ENCODE results near the gene XPNPEP3. TPM values are rescaled to one million over a fixed set of nuclear protein-coding genes. Genes with fewer than 3 reads are reported as not detected.
"Not testable (repeated sequence)": the region's sequence is repeated elsewhere in the genome, so short reads cannot be mapped to it uniquely, and the experiment has no call there.

XPNPEP3 gene
- total RNA-seq, 1 donor from 2014 or later: 28.7 TPM

DNA sequence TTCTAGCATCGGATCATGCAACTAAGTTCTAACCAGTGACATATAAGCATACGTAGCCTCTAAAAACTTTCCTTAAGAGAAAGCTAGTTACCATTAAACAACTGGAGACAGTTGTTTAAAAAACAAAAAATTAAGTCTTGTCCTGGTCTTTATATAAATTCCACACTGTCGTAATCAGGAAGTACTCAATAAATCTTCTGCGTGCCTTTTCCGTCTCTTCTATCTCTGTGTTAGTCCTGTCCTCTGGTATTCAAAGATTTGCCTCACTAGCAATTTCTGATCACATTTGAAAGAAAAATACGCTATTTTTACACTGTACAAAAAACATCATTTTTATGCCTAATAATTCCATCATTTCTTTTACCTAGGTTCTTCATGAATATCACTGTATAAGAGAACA is 27.8 kb upstream of the XPNPEP3 start:
- no peak overlapping the region for H3K4me3 ChIP-seq

DNA sequence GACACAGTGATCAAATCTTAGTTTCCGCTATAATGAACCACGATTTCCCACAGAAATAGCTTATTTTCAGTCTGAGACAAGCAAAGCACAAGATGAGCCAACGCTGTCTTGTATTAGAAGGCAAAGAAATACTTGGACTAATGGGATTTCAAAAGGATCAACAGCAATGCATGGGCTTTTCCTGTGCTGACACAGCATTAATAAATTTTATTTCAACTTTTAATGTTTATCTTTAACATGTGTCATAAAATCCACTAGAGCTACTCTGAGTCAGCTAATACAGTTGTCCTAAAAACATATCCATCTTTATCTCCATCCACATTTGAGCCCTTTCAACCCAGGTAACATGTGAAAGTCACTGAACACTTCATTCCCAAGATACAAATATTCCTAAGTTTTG is 22.3 kb upstream of the XPNPEP3 start:
- intact Hi-C loops (cut with micrococcal nuclease): no loop called here
- H3K4me3 ChIP-seq: no peak overlapping the region
- peaks cover 96% of the 10 kb centered on the region for H3K36me3 ChIP-seq
- TF ChIP-seq, protein P1, sequence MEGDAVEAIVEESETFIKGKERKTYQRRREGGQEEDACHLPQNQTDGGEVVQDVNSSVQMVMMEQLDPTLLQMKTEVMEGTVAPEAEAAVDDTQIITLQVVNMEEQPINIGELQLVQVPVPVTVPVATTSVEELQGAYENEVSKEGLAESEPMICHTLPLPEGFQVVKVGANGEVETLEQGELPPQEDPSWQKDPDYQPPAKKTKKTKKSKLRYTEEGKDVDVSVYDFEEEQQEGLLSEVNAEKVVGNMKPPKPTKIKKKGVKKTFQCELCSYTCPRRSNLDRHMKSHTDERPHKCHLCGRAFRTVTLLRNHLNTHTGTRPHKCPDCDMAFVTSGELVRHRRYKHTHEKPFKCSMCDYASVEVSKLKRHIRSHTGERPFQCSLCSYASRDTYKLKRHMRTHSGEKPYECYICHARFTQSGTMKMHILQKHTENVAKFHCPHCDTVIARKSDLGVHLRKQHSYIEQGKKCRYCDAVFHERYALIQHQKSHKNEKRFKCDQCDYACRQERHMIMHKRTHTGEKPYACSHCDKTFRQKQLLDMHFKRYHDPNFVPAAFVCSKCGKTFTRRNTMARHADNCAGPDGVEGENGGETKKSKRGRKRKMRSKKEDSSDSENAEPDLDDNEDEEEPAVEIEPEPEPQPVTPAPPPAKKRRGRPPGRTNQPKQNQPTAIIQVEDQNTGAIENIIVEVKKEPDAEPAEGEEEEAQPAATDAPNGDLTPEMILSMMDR (IDR thresholded peaks at IDR 0.05; ENCODE audit: borderline replicate concordance): no peak
- H3K4me1 ChIP-seq: no peaks in the 10 kb centered on the region
- no peak overlapping the region for H3K27ac ChIP-seq (replicated peaks)
- no peaks in the 10 kb centered on the region for H3K9me3 ChIP-seq (replicated peaks)
- DNase-seq: no peak
- no peaks in the 10 kb centered on the region for H3K27me3 ChIP-seq (ENCODE audit: low read depth)

More for the DNA sequence above, 27.8 kb upstream of the XPNPEP3 start:
- intact Hi-C loops (cut with micrococcal nuclease): no loop called here
- Histone ChIP-seq H3K27ac (replicated peaks) (no peak overlapping the region), H3K9me3 (replicated peaks) (no peaks in the 10 kb centered on the region), H3K36me3 (peaks cover 96% of the 10 kb centered on the region), H3K4me1 (no peaks in the 10 kb centered on the region), H3K27me3 (ENCODE audit: low read depth) (no peaks in the 10 kb centered on the region)
- DNase-seq: no peak
- TF ChIP-seq, protein P1 (IDR thresholded peaks at IDR 0.05; ENCODE audit: borderline replicate concordance): no peak

DNA sequence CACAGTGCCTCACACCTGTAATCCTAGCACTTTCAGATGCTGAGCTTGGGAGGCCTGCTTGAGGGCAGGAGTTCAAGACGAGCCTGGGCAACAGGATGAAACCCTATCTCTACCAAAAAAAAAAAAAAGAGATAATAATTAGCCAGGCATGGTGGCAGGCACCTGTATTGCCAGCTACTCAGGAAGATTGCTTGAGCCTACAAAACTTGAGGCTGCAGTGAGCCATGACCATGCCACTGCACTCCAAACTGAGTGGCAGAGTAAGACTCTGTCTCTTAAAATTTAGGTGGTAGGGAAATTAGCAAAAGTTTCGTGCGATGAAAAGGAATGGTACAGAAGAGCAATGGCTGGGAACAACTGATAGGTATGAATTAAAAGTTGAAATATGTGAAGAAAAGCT is 18.5 kb upstream of the XPNPEP3 start:
- intact Hi-C loops (cut with micrococcal nuclease): no loop called here
- peaks cover 95% of the 10 kb centered on the region for H3K36me3 ChIP-seq
- no peak overlapping the region for H3K27ac ChIP-seq (replicated peaks)
- TF ChIP-seq, protein P1 (IDR thresholded peaks at IDR 0.05; ENCODE audit: borderline replicate concordance): no peak
- H3K4me3 ChIP-seq: no peak overlapping the region
- no peaks in the 10 kb centered on the region for H3K9me3 ChIP-seq (replicated peaks)
- H3K4me1 ChIP-seq: no peaks in the 10 kb centered on the region
- H3K27me3 ChIP-seq (ENCODE audit: low read depth): no peaks in the 10 kb centered on the region
- no peak for DNase-seq

DNA sequence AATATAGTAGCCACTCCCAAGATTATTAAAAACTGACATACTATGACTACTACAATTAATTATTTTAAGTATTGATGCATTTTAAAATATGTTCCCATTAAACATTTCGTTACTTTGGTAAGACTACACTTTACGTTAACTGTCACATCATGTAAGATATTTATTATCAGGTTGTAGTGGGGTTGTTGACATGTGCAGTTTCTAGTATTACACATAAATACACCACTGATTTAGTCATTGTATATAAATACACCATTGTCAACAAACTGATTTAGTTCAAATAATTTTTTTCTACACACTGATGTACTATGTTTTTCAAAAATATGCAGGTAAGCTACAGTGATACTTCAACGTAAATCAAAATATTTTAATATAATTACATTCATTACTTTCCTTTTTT is 12.0 kb upstream of the XPNPEP3 start:
- H3K9me3 ChIP-seq (replicated peaks): no peaks in the 10 kb centered on the region
- no peaks in the 10 kb centered on the region for H3K4me1 ChIP-seq
- no peaks in the 10 kb centered on the region for H3K27me3 ChIP-seq (ENCODE audit: low read depth)
- DNase-seq: no peak
- no peak overlapping the region for H3K27ac ChIP-seq (replicated peaks)
- TF ChIP-seq, protein P1 (IDR thresholded peaks at IDR 0.05; ENCODE audit: borderline replicate concordance): no peak
- intact Hi-C loops (cut with micrococcal nuclease): loop anchor here (10.0 kb wide), 1 partner anchor 320 kb away; no protein-coding TSS in a partner anchor
- no peak overlapping the region for H3K4me3 ChIP-seq
- H3K36me3 ChIP-seq: peaks cover 97% of the 10 kb centered on the region

DNA sequence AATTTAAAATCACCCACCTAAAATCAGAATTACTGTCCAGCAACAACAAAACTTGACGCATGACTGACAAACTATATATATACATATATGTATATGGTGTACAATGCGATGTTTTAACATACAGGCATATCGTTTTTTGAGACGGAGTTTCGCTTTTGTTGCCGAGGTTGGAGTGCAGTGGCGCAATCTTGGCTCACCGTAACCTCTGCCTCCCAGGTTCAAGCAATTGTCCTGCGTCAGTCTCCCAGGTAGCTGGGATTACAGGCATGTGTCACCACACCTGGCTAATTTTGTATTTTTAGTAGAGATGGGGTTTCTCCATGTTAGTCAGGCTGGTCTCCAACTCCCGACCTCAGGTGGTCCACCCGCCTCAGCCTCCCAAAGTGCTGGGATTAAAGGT is 11.1 kb upstream of the XPNPEP3 start:
- intact Hi-C loops (cut with micrococcal nuclease): loop anchor here (10.0 kb wide), 1 partner anchor 319 kb away; no protein-coding TSS in a partner anchor
- H3K27ac ChIP-seq (replicated peaks): not testable (repeated sequence)
- peaks cover 97% of the 10 kb centered on the region for H3K36me3 ChIP-seq

DNA sequence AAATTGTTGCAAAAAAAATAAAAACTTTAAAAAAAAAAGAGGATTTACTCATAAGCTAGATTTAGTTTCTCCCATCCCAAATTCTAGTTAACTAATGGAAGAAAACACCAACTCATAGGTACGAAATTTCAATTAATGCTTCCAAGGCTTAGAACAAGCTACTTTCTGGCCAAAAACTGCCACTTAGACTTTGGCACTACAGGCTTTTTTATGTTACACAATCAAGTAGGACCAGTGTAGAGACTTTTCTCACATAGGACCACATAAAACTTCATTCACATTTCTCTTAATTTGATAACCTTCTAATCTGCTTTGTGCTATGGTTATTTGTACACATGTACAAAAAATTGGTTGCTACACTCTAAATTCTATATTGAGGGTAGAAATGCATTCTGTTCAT is 3.6 kb upstream of the XPNPEP3 start:
- intact Hi-C loops (cut with micrococcal nuclease): no loop called here
- H3K4me1 ChIP-seq: peaks cover 68% of the 10 kb centered on the region
- TF ChIP-seq, protein P1 (IDR thresholded peaks at IDR 0.05; ENCODE audit: borderline replicate concordance): no peak
- no peak for DNase-seq
- peak overlapping the region; percentile 84 for H3K4me3 ChIP-seq
- no peak overlapping the region for H3K27ac ChIP-seq (replicated peaks)
- H3K27me3 ChIP-seq (ENCODE audit: low read depth): no peaks in the 10 kb centered on the region
- peaks cover 25% of the 10 kb centered on the region for H3K36me3 ChIP-seq
- no peaks in the 10 kb centered on the region for H3K9me3 ChIP-seq (replicated peaks)

More for the DNA sequence above, 11.1 kb upstream of the XPNPEP3 start:
- H3K9me3 ChIP-seq (replicated peaks); DNase-seq; H3K4me1 ChIP-seq; H3K4me3 ChIP-seq; H3K27me3 ChIP-seq (ENCODE audit: low read depth): not testable (repeated sequence)
